WTC11 (cell line): ENCODE measurements around the gene FBXL16.

Experiments used
- AFF4 ChIP-seq: sonication (generic); formaldehyde crosslinking; IDR thresholded peaks from 2 replicates; pipeline ENCODE4 v1.8.1; 2023; ENCODE audit warnings: mild to moderate bottlenecking, missing genetic modification reagents, borderline replicate concordance
- ATF2 ChIP-seq: sonication (generic); formaldehyde crosslinking; IDR thresholded peaks from 2 replicates; pipeline ENCODE4 v1.8.1; 2022; ENCODE audit warnings: low read depth, missing genetic modification reagents, borderline replicate concordance
- ATF3 ChIP-seq: sonication (generic); formaldehyde crosslinking; conservative IDR thresholded peaks from 2 replicates; pipeline ENCODE4 v1.8.1; 2022; ENCODE audit warnings: mild to moderate bottlenecking, missing genetic modification reagents
- SMAD3 ChIP-seq: sonication (generic); formaldehyde crosslinking; IDR thresholded peaks from 2 replicates; pipeline ENCODE4 v1.8.0; 2022; ENCODE audit warnings: missing genetic modification reagents, mild to moderate bottlenecking, borderline replicate concordance
- TF ChIP-seq, protein P1 (sequence below): fragments of 200-600 bp; IDR thresholded peaks from 2 replicates; pipeline ENCODE4 v1.8.0; 2022; ENCODE audit warnings: antibody characterized with exemption

DNA sequence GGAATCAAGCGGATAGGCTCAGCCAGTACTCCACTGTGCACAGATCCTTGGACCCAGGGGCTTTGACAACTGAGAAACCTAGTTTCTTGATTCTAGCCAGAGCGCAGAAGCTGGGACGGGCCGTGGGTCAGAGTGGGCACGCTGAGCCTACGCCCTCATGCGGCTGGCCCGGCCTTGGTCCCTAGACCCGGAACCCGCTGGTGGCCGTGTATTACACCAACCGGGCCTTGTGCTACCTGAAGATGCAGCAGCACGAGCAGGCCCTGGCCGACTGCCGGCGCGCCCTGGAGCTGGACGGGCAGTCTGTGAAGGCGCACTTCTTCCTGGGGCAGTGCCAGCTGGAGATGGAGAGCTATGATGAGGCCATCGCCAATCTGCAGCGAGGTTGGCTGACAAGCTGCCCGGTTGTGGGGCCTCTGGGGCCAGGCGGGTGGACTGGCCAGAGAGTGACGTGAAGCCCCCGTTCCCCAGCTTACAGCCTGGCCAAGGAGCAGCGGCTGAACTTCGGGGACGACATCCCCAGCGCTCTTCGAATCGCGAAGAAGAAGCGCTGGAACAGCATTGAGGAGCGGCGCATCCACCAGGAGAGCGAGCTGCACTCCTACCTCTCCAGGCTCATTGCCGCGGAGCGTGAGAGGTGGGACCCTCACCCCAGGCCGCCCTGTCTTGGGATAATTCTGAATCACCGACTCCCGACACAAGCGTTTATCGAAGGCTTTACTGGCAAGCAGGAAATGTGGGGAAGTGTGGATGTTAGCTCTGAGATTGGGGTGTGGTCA, 24.4 kb downstream of the FBXL16 start:
- TF ChIP-seq, protein P1, sequence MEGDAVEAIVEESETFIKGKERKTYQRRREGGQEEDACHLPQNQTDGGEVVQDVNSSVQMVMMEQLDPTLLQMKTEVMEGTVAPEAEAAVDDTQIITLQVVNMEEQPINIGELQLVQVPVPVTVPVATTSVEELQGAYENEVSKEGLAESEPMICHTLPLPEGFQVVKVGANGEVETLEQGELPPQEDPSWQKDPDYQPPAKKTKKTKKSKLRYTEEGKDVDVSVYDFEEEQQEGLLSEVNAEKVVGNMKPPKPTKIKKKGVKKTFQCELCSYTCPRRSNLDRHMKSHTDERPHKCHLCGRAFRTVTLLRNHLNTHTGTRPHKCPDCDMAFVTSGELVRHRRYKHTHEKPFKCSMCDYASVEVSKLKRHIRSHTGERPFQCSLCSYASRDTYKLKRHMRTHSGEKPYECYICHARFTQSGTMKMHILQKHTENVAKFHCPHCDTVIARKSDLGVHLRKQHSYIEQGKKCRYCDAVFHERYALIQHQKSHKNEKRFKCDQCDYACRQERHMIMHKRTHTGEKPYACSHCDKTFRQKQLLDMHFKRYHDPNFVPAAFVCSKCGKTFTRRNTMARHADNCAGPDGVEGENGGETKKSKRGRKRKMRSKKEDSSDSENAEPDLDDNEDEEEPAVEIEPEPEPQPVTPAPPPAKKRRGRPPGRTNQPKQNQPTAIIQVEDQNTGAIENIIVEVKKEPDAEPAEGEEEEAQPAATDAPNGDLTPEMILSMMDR = no peak
- no peak for TF ChIP-seq ATF3 (CRISPR knock-in tag)
- TF ChIP-seq SMAD3 (CRISPR knock-in tag) = no peak
- TF ChIP-seq ATF2 (CRISPR knock-in tag) = no peak
- no peak for TF ChIP-seq AFF4 (CRISPR knock-in tag)
